Fibroblast of skin of scalp (primary cell): ENCODE results near the gene SIX3. TPM values are rescaled to one million over a fixed set of nuclear protein-coding genes. Genes with fewer than 3 reads are reported as not detected.

Experiments
- DNase-seq: peaks from one replicate; pipeline ENCODE4 v3.0.0-alpha.2; 2013
- polyA plus RNA-seq, 2 experiments: library from polyadenylated mRNA; unstranded; fragments of 120-200 nt; gene quantifications; one replicate each; pipeline ENCODE4 v1.2.1, GENCODE V29; 2013; ENCODE audit not compliant: insufficient read length in 2 of 2

SIX3 gene
- polyA plus RNA-seq (2013, experiment 1 of 2; ENCODE audit: insufficient read length): not detected
- polyA plus RNA-seq (2013, experiment 2 of 2; ENCODE audit: insufficient read length): not detected

- peak; percentile 20 for DNase-seq
Observed at GRCh38 chr2:44941551-44942234, at the start of gene SIX3. SIX3 (plus strand) TSS chr2:44941702; CDS start chr2:44942105, 403 bp downstream.

GRCh38 chr2:44894058-44894457 is 47.4 kb upstream of the SIX3 start:
- no peak for DNase-seq

- peak; percentile 11 for DNase-seq
Observed at GRCh38 chr2:44895061-44895460, 46.4 kb upstream of the SIX3 start.

GRCh38 chr2:44897406-44897805 is 44.1 kb upstream of the SIX3 start:
- DNase-seq: no peak

- no peak for DNase-seq
Observed at GRCh38 chr2:44902217-44903137, 39.0 kb upstream of the SIX3 start.

GRCh38 chr2:44904578-44904977 is 36.9 kb upstream of the SIX3 start:
- DNase-seq: no peak

- no peak for DNase-seq
Observed at GRCh38 chr2:44906972-44907371, 34.5 kb upstream of the SIX3 start.

GRCh38 chr2:44909831-44910230 is 31.7 kb upstream of the SIX3 start:
- no peak for DNase-seq

- DNase-seq: peak; percentile 13
Observed at GRCh38 chr2:44912660-44913059, 28.8 kb upstream of the SIX3 start.

- DNase-seq: no peak
Observed at GRCh38 chr2:44916291-44916690, 25.2 kb upstream of the SIX3 start.

- no peak for DNase-seq
Observed at GRCh38 chr2:44918095-44918775, 23.3 kb upstream of the SIX3 start.

GRCh38 chr2:44920751-44921150 is 20.8 kb upstream of the SIX3 start:
- DNase-seq: no peak

GRCh38 chr2:44922776-44923175 is 18.7 kb upstream of the SIX3 start:
- DNase-seq: no peak

GRCh38 chr2:44925561-44926136 is 15.9 kb upstream of the SIX3 start:
- DNase-seq: no peak

GRCh38 chr2:44926957-44927356 is 14.5 kb upstream of the SIX3 start:
- DNase-seq: no peak

GRCh38 chr2:44927985-44928482 is 13.5 kb upstream of the SIX3 start:
- DNase-seq: no peak

- DNase-seq: no peak
Observed at GRCh38 chr2:44928483-44929158, 12.9 kb upstream of the SIX3 start.

GRCh38 chr2:44929159-44929734 is 12.3 kb upstream of the SIX3 start:
- DNase-seq: no peak

- DNase-seq: no peak
Observed at GRCh38 chr2:44929735-44930273, 11.7 kb upstream of the SIX3 start.

- peak; percentile 24 for DNase-seq
Observed at GRCh38 chr2:44930274-44931197, 11.0 kb upstream of the SIX3 start.
